HepG2 (cell line): ENCODE results near the gene WDR37. TPM values are rescaled to one million over a fixed set of nuclear protein-coding genes. Genes with fewer than 3 reads are reported as not detected.

Source experiments
- ATAC-seq: fragments of 200-7000 bp; cut with Tn5 transposase; 3 replicates; pipeline ENCODE4 v1.9.1; 2020; ENCODE audit warnings: mild to moderate bottlenecking, moderate library complexity
- BruUV-seq: library from RNA; stranded (reverse); fragments of 400-500 nt; replicated peaks from 2 replicates; lab custom pipeline; 2021; lab: Mats Ljungman, UMichigan
- CTCF ChIA-PET: fragments of 300-600 bp; formaldehyde crosslinking; extraction: SDS; loops from one replicate; lab custom pipeline; 2021; ENCODE audit warnings: low total read pairs, inconsistent platforms, low intra/inter-chr PET ratio; lab: Yijun Ruan, JAX
- POLR2A ChIA-PET: fragments of 350-600 bp; sonication (Branson Sonifier 250); formaldehyde crosslinking; loops from one replicate; lab custom pipeline; 2020; ENCODE audit warnings: antibody characterized with exemption, inconsistent platforms; lab: Yijun Ruan, JAX
- DNase-seq: peaks from one replicate; pipeline ENCODE4 v3.0.0-alpha.2; 2015; ENCODE audit warnings: low spot score
- FAIRE-seq: peaks from 3 replicates; lab custom pipeline; 2011; peaks lifted over from hg19 to GRCh38; lab: Jason Lieb, UNC
- H2AFZ ChIP-seq: one replicate; pipeline ENCODE4 v1.6.1; 2011; ENCODE audit warnings: low read length, inconsistent platforms
- H3K27ac ChIP-seq: fragments of 300-600 bp; 3 replicates; pipeline ENCODE4 v1.8.0; 2011; ENCODE audit warnings: mixed run types, mild to moderate bottlenecking, mixed read lengths, low read length, inconsistent platforms; ENCODE audit not compliant: insufficient read depth; ENCODE audit errors: extremely low read length
- H3K27me3 ChIP-seq, 2 experiments: fragments of 200-600 bp in 1 of 2; 2 replicates in 1 of 2; 3 replicates in 1 of 2; pipeline versions ENCODE4 v1.6.0 to v1.8.0; 2011; ENCODE audit warnings: low read length in 2 of 2, mild to moderate bottlenecking in 2 of 2, moderate library complexity in 2 of 2, inconsistent platforms in 1 of 2; ENCODE audit not compliant: insufficient read depth in 2 of 2, control insufficient read depth in 1 of 2
- H3K36me3 ChIP-seq, 2 experiments: fragments of 200-600 bp in 1 of 2; replicated peaks in 1 of 2; 2 replicates in 1 of 2; 3 replicates in 1 of 2; pipeline versions ENCODE4 v1.5.1 to v1.8.0; 2011; ENCODE audit warnings: low read length in 2 of 2, inconsistent platforms in 1 of 2; ENCODE audit not compliant: insufficient read depth in 2 of 2, control insufficient read depth in 1 of 2
- H3K4me1 ChIP-seq: 2 replicates; pipeline ENCODE4 v1.5.1; 2012; ENCODE audit warnings: low read length, inconsistent platforms; ENCODE audit not compliant: insufficient read depth
- H3K4me2 ChIP-seq: 2 replicates; pipeline ENCODE4 v1.6.0; 2011; ENCODE audit warnings: low read depth, low read length, inconsistent platforms
- H3K4me3 ChIP-seq, 3 experiments: fragments of 200-600 bp in 1 of 3; sonication (generic), shearing (Covaris generic) in 1 of 3; replicated peaks in 1 of 3; 2 replicates each; pipeline ENCODE4 v1.5.1; 2011 to 2016; ENCODE audit warnings: low read length in 3 of 3, inconsistent platforms in 2 of 3, low read depth in 2 of 3, mild to moderate bottlenecking in 2 of 3, control low read depth in 1 of 3, mixed read lengths in 1 of 3; ENCODE audit not compliant: insufficient read depth in 1 of 3
- H3K79me2 ChIP-seq: one replicate; pipeline ENCODE4 v1.6.1; 2011; ENCODE audit warnings: low read length, inconsistent platforms; ENCODE audit not compliant: insufficient read depth
- H3K9ac ChIP-seq: 2 replicates; pipeline ENCODE4 v1.6.0; 2011; ENCODE audit warnings: mild to moderate bottlenecking, low read depth, low read length, inconsistent platforms; ENCODE audit not compliant: insufficient read depth
- H3K9me3 ChIP-seq: 2 replicates; pipeline ENCODE4 v1.5.1; 2012; ENCODE audit warnings: mild to moderate bottlenecking, low read length
- H4K20me1 ChIP-seq: 2 replicates; pipeline ENCODE4 v1.6.0; 2011; ENCODE audit warnings: inconsistent platforms, mild to moderate bottlenecking, low read length, moderate library complexity; ENCODE audit not compliant: insufficient read depth
- ATRX ChIP-seq: sonication (generic); formaldehyde crosslinking; IDR thresholded peaks from 2 replicates; pipeline ENCODE4 v1.4.0; 2020; ENCODE audit warnings: missing genetic modification reagents, borderline replicate concordance
- GLMP ChIP-seq: sonication (generic); formaldehyde crosslinking; IDR thresholded peaks from 2 replicates; pipeline ENCODE4 v1.9.0; 2021; ENCODE audit warnings: missing genetic modification reagents, mild to moderate bottlenecking, borderline replicate concordance
- HIC2 ChIP-seq: sonication (generic); formaldehyde crosslinking; IDR thresholded peaks from 2 replicates; pipeline ENCODE4 v1.9.0; 2022; ENCODE audit warnings: low read depth, missing genetic modification reagents
- MYNN ChIP-seq: sonication (generic); formaldehyde crosslinking; IDR thresholded peaks from 2 replicates; pipeline ENCODE4 v1.4.0; 2020; ENCODE audit warnings: mild to moderate bottlenecking, low read depth, missing genetic modification reagents
- NCOA1 ChIP-seq: sonication (generic); formaldehyde crosslinking; IDR thresholded peaks from 2 replicates; pipeline ENCODE4 v1.9.0; 2021; ENCODE audit warnings: missing genetic modification reagents
- NR3C1 ChIP-seq: sonication (generic); formaldehyde crosslinking; IDR thresholded peaks from 2 replicates; pipeline ENCODE4 v1.4.0; 2020; ENCODE audit warnings: missing genetic modification reagents
- TCF7L2 ChIP-seq: IDR thresholded peaks from 2 replicates; pipeline ENCODE4 v1.6.1; 2011; ENCODE audit warnings: mild to moderate bottlenecking, low read depth, low read length, moderate library complexity
- ZBTB25 ChIP-seq: IDR thresholded peaks from 2 replicates; pipeline ENCODE4 v1.6.1; 2018; ENCODE audit warnings: missing genetic modification reagents
- ZBTB8A ChIP-seq: sonication (generic); formaldehyde crosslinking; IDR thresholded peaks from 2 replicates; pipeline ENCODE4 v1.4.0; 2020; ENCODE audit warnings: mild to moderate bottlenecking, low read depth, missing genetic modification reagents, borderline replicate concordance
- ZNF124 ChIP-seq: sonication (generic); formaldehyde crosslinking; IDR thresholded peaks from 2 replicates; pipeline ENCODE4 v1.4.0; 2020; ENCODE audit warnings: missing genetic modification reagents
- ZNF609 ChIP-seq: sonication (generic); formaldehyde crosslinking; IDR thresholded peaks from 2 replicates; pipeline ENCODE4 v1.4.0; 2020; ENCODE audit warnings: mild to moderate bottlenecking, missing genetic modification reagents, borderline replicate concordance
- WGBS: methylation state at CpG from one replicate; pipeline ENCODE4 v1.1.6; 2017; ENCODE audit warnings: low lambda C conversion rate; 5-methylcytosine and 5-hydroxymethylcytosine counted together
- in situ Hi-C: cut with HindIII; loops from 2 replicates; pipeline ENCODE4 v1.10.0; 2017; ENCODE audit warnings: low pct_unique_long_range_greater_than_20kb; ENCODE audit not compliant: extremely low pct_ligation_motif_present
- intact Hi-C: fragments of 100-400 bp; cut with micrococcal nuclease; formaldehyde crosslinking; loops from one replicate; pipeline ENCODE4 v1.10.0; 2022; ENCODE audit not compliant: unreplicated experiment
- polyA plus RNA-seq, 8 experiments: library from polyadenylated mRNA; depleted of rRNA in 3 of 8; stranded (reverse) in 7 of 8; unstranded in 1 of 8; fragments of >200 nt; fragmentation: Illumina TruSeq in 4 of 8; extraction: Trizol in 4 of 8; gene quantifications; 2 replicates each; pipeline versions ENCODE4 v1.2.1 to v1.2.3, GENCODE V29; 2011 to 2016; ENCODE audit warnings: low read depth in 4 of 8, missing spikeins in 1 of 8, mixed read lengths in 1 of 8; ENCODE audit not compliant: insufficient read depth in 1 of 8
- total RNA-seq, 5 experiments: library from RNA; depleted of rRNA; stranded (reverse); fragments of >200 nt; fragmentation: Illumina TruSeq; extraction: Trizol; gene quantifications; 2 replicates each; pipeline ENCODE4 v1.2.3, GENCODE V29; 2016; ENCODE audit warnings: low read depth in 1 of 5

The WDR37 gene
- total and polyA plus RNA-seq, 2 of the 13 experiments (the other 11 are each of a cell fraction or from before 2014, with no cell fraction given): 5.9 to 7.5 TPM

GRCh38 chr10:1151076-1152033, 95.2 kb downstream of the WDR37 start (continued):
- TF ChIP-seq GLMP (no peak), TCF7L2 (no peak), ATRX (no peak), ZNF124 (CRISPR knock-in tag) (no peak)

- no peak overlapping the region for H2AFZ ChIP-seq
- FAIRE-seq (no peak), DNase-seq (no peak), ATAC-seq (no peak)
- H3K36me3 ChIP-seq: no peaks in the 10 kb centered on the region
- no peaks in the 10 kb centered on the region for H3K9me3 ChIP-seq
- ChIA-PET CTCF (no interaction called here), POLR2A (no interaction called here)
- BruUV-seq: no TSS peak
- WGBS: 42% methylated on average over 18 of the region's 32 CpGs
- H3K4me3 ChIP-seq: no peak overlapping the region
- no peak overlapping the region for H3K27ac ChIP-seq
- no peaks in the 10 kb centered on the region for H3K4me1 ChIP-seq
- no peak overlapping the region for H3K9ac ChIP-seq
- in situ Hi-C loops: no loop called here
- peaks cover 5 to 60% of the 10 kb centered on the region in 2 experiments; a peak in 4 of 5 replicates for H3K27me3 ChIP-seq
- H3K4me2 ChIP-seq: no peak overlapping the region
- no peaks in the 10 kb centered on the region for H3K79me2 ChIP-seq
- intact Hi-C loops: no loop called here
- H4K20me1 ChIP-seq: no peaks in the 10 kb centered on the region
- TF ChIP-seq ZBTB25 (CRISPR knock-in tag) (no peak), NR3C1 (no peak), HIC2 (CRISPR knock-in tag) (no peak), ZNF609 (CRISPR knock-in tag) (no peak), NCOA1 (no peak), ZBTB8A (CRISPR knock-in tag) (no peak), MYNN (no peak)
Measured at GRCh38 chr10:1152386-1153250, 96.4 kb downstream of the WDR37 start.
